PC-3 (cell line): ENCODE measurements around the gene KCNC4. TPM values are rescaled to one million over a fixed set of nuclear protein-coding genes. Genes with fewer than 3 reads are reported as not detected.

Experiments used
- ATAC-seq: fragments of 200-7000 bp; cut with Tn5 transposase; 2 replicates; pipeline ENCODE4 v1.9.1; 2020; ENCODE audit warnings: mild to moderate bottlenecking, moderate library complexity
- BruUV-seq: library from RNA; stranded (reverse); fragments of 400-500 nt; replicated peaks from 2 replicates; lab custom pipeline; 2021; lab: Mats Ljungman, UMichigan
- CTCF ChIA-PET: fragments of 300-600 bp; sonication (Branson Sonifier 250); formaldehyde crosslinking; loops from one replicate; lab custom pipeline; 2022; ENCODE audit warnings: antibody characterized with exemption; lab: Charles Lee
- POLR2A ChIA-PET: fragments of 300-600 bp; sonication (Branson Sonifier 250); formaldehyde crosslinking; loops from one replicate; lab custom pipeline; 2022; ENCODE audit warnings: antibody characterized with exemption; ENCODE audit not compliant: unreplicated experiment; lab: Charles Lee
- DNase-seq: peaks from one replicate; pipeline ENCODE4 v3.0.0-alpha.2; 2015
- H2AFZ ChIP-seq: fragments of 300-600 bp; sonication (generic); 2 replicates; pipeline ENCODE4 v1.6.0; 2016; ENCODE audit warnings: antibody characterized with exemption, low read length
- H3F3A ChIP-seq: fragments of 300-600 bp; sonication (generic); one replicate; pipeline ENCODE4 v1.6.0; 2017; ENCODE audit warnings: antibody characterized with exemption, low read length, control low read depth, mild to moderate bottlenecking; ENCODE audit not compliant: unreplicated experiment
- H3K27ac ChIP-seq: fragments of 300-600 bp; sonication (generic); 2 replicates; pipeline ENCODE4 v1.5.1; 2016; ENCODE audit warnings: mild to moderate bottlenecking, low read length
- H3K27me3 ChIP-seq: fragments of 300-600 bp; sonication (generic); 2 replicates; pipeline ENCODE4 v1.6.1; 2016; ENCODE audit warnings: low read length, mixed read lengths
- H3K36me3 ChIP-seq: fragments of 300-600 bp; sonication (generic); 2 replicates; pipeline ENCODE4 v1.6.1; 2016; ENCODE audit warnings: low read depth, mixed run types, low read length, mixed read lengths
- H3K4me1 ChIP-seq: fragments of 300-600 bp; sonication (generic); 2 replicates; pipeline ENCODE4 v1.5.1; 2016; ENCODE audit warnings: low read length; ENCODE audit not compliant: insufficient read depth
- H3K4me2 ChIP-seq: fragments of 300-600 bp; sonication (generic); 2 replicates; pipeline ENCODE4 v1.6.0; 2016; ENCODE audit warnings: low read length
- H3K4me3 ChIP-seq: fragments of 300-600 bp; sonication (generic); 2 replicates; pipeline ENCODE4 v1.5.1; 2016; ENCODE audit warnings: mild to moderate bottlenecking, low read length, mixed read lengths
- H3K79me2 ChIP-seq: fragments of 300-600 bp; sonication (generic); 2 replicates; pipeline ENCODE4 v1.6.1; 2017; ENCODE audit warnings: low read length, mixed read lengths
- H3K9ac ChIP-seq: fragments of 300-600 bp; sonication (generic); 2 replicates; pipeline ENCODE4 v1.6.0; 2016; ENCODE audit warnings: mild to moderate bottlenecking, low read length
- H3K9me2 ChIP-seq: fragments of 300-600 bp; sonication (generic); replicated peaks from 2 replicates; pipeline ENCODE4 v1.6.1; 2016; ENCODE audit warnings: mixed run types, low read length, mixed read lengths
- H3K9me3 ChIP-seq: fragments of 300-600 bp; sonication (generic); 2 replicates; pipeline ENCODE4 v1.6.1; 2016; ENCODE audit warnings: low read length, mixed read lengths
- H4K20me1 ChIP-seq: fragments of 300-600 bp; sonication (generic); 2 replicates; pipeline ENCODE4 v1.6.1; 2016; ENCODE audit warnings: low read length, mixed read lengths
- EZH2 ChIP-seq: fragments of 300-600 bp; sonication (generic); IDR thresholded peaks from one replicate; pipeline ENCODE4 v1.6.1; 2017; ENCODE audit warnings: antibody characterized with exemption, mild to moderate bottlenecking, low read length; ENCODE audit not compliant: unreplicated experiment
- EZH2phosphoT487 ChIP-seq: fragments of 300-600 bp; sonication (generic); IDR thresholded peaks from 2 replicates; pipeline ENCODE4 v1.6.1; 2018; ENCODE audit warnings: mild to moderate bottlenecking, antibody characterized with exemption, low read length, borderline replicate concordance
- intact Hi-C: fragments of 100-400 bp; cut with micrococcal nuclease; formaldehyde crosslinking; loops from 2 replicates; pipeline ENCODE4 v1.9.0; 2023
- total RNA-seq: library from RNA; depleted of rRNA; stranded (reverse); fragments of >200 nt; gene quantifications from 2 replicates; pipeline ENCODE4 v1.2.3, GENCODE V29; 2014
- TF ChIP-seq, protein P1 (sequence below): fragments of 300-600 bp; sonication (generic); conservative IDR thresholded peaks from 2 replicates; pipeline ENCODE4 v1.5.1; 2017; ENCODE audit warnings: antibody characterized with exemption, low read depth, mild to moderate bottlenecking, low read length

KCNC4 gene
- total RNA-seq, 1 experiment from 2014 or later: 1.6 TPM

DNA sequence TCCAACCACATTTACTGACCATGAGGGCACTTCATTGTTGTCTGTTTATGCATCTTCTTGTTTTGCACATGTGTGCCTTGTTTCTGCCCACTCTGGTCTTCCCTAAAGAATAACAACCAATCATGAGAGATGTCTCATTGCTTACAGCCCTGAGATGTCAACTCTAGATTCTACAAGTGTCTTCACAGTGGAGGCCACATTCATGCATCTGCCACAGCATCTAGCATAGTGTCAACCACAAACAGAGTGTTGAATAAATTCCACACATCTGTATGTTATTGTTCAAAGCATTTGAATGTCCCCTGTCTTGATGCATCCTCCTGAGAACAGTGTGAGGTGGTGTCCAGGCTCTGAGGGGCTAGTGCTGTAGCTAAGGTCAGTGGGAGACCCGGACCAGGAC lies 43.1 kb downstream of the KCNC4 start:
- H3K27me3 ChIP-seq: peaks cover 20% of the 10 kb centered on the region
- H3K36me3 ChIP-seq: no peaks in the 10 kb centered on the region
- no peak overlapping the region for H3K9ac ChIP-seq
- no peak for TF ChIP-seq EZH2
- TF ChIP-seq EZH2phosphoT487: no peak
- TF ChIP-seq, protein P1, sequence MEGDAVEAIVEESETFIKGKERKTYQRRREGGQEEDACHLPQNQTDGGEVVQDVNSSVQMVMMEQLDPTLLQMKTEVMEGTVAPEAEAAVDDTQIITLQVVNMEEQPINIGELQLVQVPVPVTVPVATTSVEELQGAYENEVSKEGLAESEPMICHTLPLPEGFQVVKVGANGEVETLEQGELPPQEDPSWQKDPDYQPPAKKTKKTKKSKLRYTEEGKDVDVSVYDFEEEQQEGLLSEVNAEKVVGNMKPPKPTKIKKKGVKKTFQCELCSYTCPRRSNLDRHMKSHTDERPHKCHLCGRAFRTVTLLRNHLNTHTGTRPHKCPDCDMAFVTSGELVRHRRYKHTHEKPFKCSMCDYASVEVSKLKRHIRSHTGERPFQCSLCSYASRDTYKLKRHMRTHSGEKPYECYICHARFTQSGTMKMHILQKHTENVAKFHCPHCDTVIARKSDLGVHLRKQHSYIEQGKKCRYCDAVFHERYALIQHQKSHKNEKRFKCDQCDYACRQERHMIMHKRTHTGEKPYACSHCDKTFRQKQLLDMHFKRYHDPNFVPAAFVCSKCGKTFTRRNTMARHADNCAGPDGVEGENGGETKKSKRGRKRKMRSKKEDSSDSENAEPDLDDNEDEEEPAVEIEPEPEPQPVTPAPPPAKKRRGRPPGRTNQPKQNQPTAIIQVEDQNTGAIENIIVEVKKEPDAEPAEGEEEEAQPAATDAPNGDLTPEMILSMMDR: no peak
- no peak overlapping the region for H2AFZ ChIP-seq
- ChIA-PET CTCF (no interaction called here), POLR2A (no interaction called here)
- H3K79me2 ChIP-seq: no peaks in the 10 kb centered on the region
- H3F3A ChIP-seq: no peaks in the 10 kb centered on the region
- DNase-seq (no peak), ATAC-seq (no peak)
- H3K4me1 ChIP-seq: no peaks in the 10 kb centered on the region
- no TSS peak for BruUV-seq
- no peaks in the 10 kb centered on the region for H3K9me2 ChIP-seq
- intact Hi-C loops: no loop called here
- H3K4me3 ChIP-seq: no peak overlapping the region
- no peak overlapping the region for H3K27ac ChIP-seq
- no peaks in the 10 kb centered on the region for H3K9me3 ChIP-seq
- no peak overlapping the region for H3K4me2 ChIP-seq
- H4K20me1 ChIP-seq: no peaks in the 10 kb centered on the region

GRCh38 chr1:110254604-110255391 lies 44.7 kb downstream of the KCNC4 start:
- no peaks in the 10 kb centered on the region for H3F3A ChIP-seq
- H4K20me1 ChIP-seq: no peaks in the 10 kb centered on the region
- H3K4me2 ChIP-seq: no peak overlapping the region
- H3K9ac ChIP-seq: no peak overlapping the region
- H3K79me2 ChIP-seq: no peaks in the 10 kb centered on the region
- no peaks in the 10 kb centered on the region for H3K36me3 ChIP-seq
- no peak overlapping the region for H2AFZ ChIP-seq
- no peaks in the 10 kb centered on the region for H3K4me1 ChIP-seq
- ChIA-PET CTCF (interaction anchor here (0.7 kb wide), 1 partner anchor 58 kb away, joined by 4 read pairs; no protein-coding TSS in a partner anchor), POLR2A (no interaction called here)
- H3K9me2 ChIP-seq: no peaks in the 10 kb centered on the region
- ATAC-seq (no peak), DNase-seq (peak; percentile 6)
- no peak overlapping the region for H3K4me3 ChIP-seq
- BruUV-seq: no TSS peak
- no peak overlapping the region for H3K27ac ChIP-seq
- TF ChIP-seq, protein P1: no peak
- TF ChIP-seq EZH2 (no peak), EZH2phosphoT487 (no peak)
- no peaks in the 10 kb centered on the region for H3K9me3 ChIP-seq
- intact Hi-C loops: no loop called here
- H3K27me3 ChIP-seq: peaks cover 20% of the 10 kb centered on the region

GRCh38 chr1:110255392-110255787 lies 45.3 kb downstream of the KCNC4 start:
- POLR2A ChIA-PET: no interaction called here
- no peaks in the 10 kb centered on the region for H3F3A ChIP-seq
- no peaks in the 10 kb centered on the region for H4K20me1 ChIP-seq
- no peaks in the 10 kb centered on the region for H3K9me2 ChIP-seq
- CTCF ChIA-PET: no interaction called here
- no peaks in the 10 kb centered on the region for H3K36me3 ChIP-seq
- no peak for TF ChIP-seq EZH2phosphoT487
- TF ChIP-seq, protein P1: no peak
- no peak for TF ChIP-seq EZH2
- peaks cover 20% of the 10 kb centered on the region for H3K27me3 ChIP-seq
- H3K4me2 ChIP-seq: no peak overlapping the region
- no peak overlapping the region for H3K9ac ChIP-seq
- ATAC-seq (no peak), DNase-seq (no peak)
- H3K27ac ChIP-seq: no peak overlapping the region
- no peak overlapping the region for H2AFZ ChIP-seq
- no TSS peak for BruUV-seq
- no peaks in the 10 kb centered on the region for H3K79me2 ChIP-seq
- intact Hi-C loops: no loop called here
- no peaks in the 10 kb centered on the region for H3K4me1 ChIP-seq
- no peaks in the 10 kb centered on the region for H3K9me3 ChIP-seq
- H3K4me3 ChIP-seq: no peak overlapping the region
